Measurements from ENCODE around the gene UBE4A.

The UBE4A gene

GRCh38 chr11:118341815-118342489 lies 17.4 kb upstream of the UBE4A start:
- no peak for DNase-seq

- peak; percentile 51 to 52 for DNase-seq
Observed at GRCh38 chr11:118342503-118343161, 16.8 kb upstream of the UBE4A start, which contains the start of gene CD3D. Gene CD3D (minus strand): TSS chr11:118342705. CDS start chr11:118342607, 98 bp downstream.

- DNase-seq, result no peak
Observed at GRCh38 chr11:118343248-118343647, 16.2 kb upstream of the UBE4A start.

GRCh38 chr11:118343981-118344515 lies 15.4 kb upstream of the UBE4A start, which contains the start of gene CD3G:
Gene CD3G (plus strand): TSS chr11:118344344. CDS start chr11:118344424, 80 bp downstream.
- peak; percentile 57 to 62 for DNase-seq

- no peak for DNase-seq
Observed at GRCh38 chr11:118349475-118349874, 9.9 kb upstream of the UBE4A start.

GRCh38 chr11:118353084-118353710 lies 6.2 kb upstream of the UBE4A start:
- no peak for DNase-seq

GRCh38 chr11:118358071-118358470 lies 1.3 kb upstream of the UBE4A start:
- no peak for DNase-seq

GRCh38 chr11:118364956-118365615 lies 5.7 kb downstream of the UBE4A start:
- DNase-seq, result no peak

- DNase-seq, result no peak
Observed at GRCh38 chr11:118366287-118366686, 6.9 kb downstream of the UBE4A start.

- no peak for DNase-seq
Observed at GRCh38 chr11:118370774-118371173, 11.4 kb downstream of the UBE4A start.

- no peak for DNase-seq
Observed at GRCh38 chr11:118373263-118373662, 13.9 kb downstream of the UBE4A start.

- DNase-seq, result no peak
Observed at GRCh38 chr11:118373871-118374270, 14.5 kb downstream of the UBE4A start.

- DNase-seq, result no peak
Observed at GRCh38 chr11:118374729-118375128, 15.3 kb downstream of the UBE4A start.

GRCh38 chr11:118375978-118376377 lies 16.6 kb downstream of the UBE4A start:
- no peak for DNase-seq

- no peak for DNase-seq
Observed at GRCh38 chr11:118379497-118379896, 20.1 kb downstream of the UBE4A start.

GRCh38 chr11:118380571-118380970 lies 21.2 kb downstream of the UBE4A start:
- no peak for DNase-seq

- DNase-seq, result no peak
Observed at GRCh38 chr11:118382954-118383353, 23.6 kb downstream of the UBE4A start.

- DNase-seq, result no peak
Observed at GRCh38 chr11:118383657-118384056, 24.3 kb downstream of the UBE4A start.

GRCh38 chr11:118396097-118396501 lies 36.7 kb downstream of the UBE4A start:
- DNase-seq, result no peak

- DNase-seq, result no peak
Observed at GRCh38 chr11:118397448-118397847, 38.0 kb downstream of the UBE4A start.

GRCh38 chr11:118398791-118399559 lies 39.6 kb downstream of the UBE4A start:
- DNase-seq, result peak in 1 of 2 donors; percentile 21

All from stimulated activated CD4-positive, alpha-beta T cell treated with anti-CD3 and anti-CD28 coated beads, Interleukin-2, amount 100 ng/mL, for 48 hours (primary cell).